Esophagus muscularis mucosa (tissue), 4 donors: ENCODE results near the gene MMS19. TPM values are rescaled to one million over a fixed set of nuclear protein-coding genes. Genes with fewer than 3 reads are reported as not detected.

ENCODE experiments used
- DNase-seq: peaks from one replicate; pipeline ENCODE4 v3.0.0-alpha.2; 2017; ENCODE audit errors: extremely low spot score
- H3K27ac ChIP-seq, 4 donors: fragments of 200-600 bp; sonication (generic); replicated peaks in 1 of 4; 1 replicate in 3 of 4; 2 replicates in 1 of 4; pipeline ENCODE4 v1.5.1; 2016 to 2019; ENCODE audit warnings: mild to moderate bottlenecking in 1 of 4
- H3K27me3 ChIP-seq, 4 donors: fragments of 200-600 bp; sonication (generic); one replicate each; pipeline versions ENCODE4 v1.5.1 to v1.6.0; 2016 to 2019
- H3K36me3 ChIP-seq, 4 donors: fragments of 200-600 bp; sonication (generic); one replicate each; pipeline ENCODE4 v1.5.1; 2016 to 2019
- H3K4me1 ChIP-seq, 4 donors: fragments of 200-600 bp; sonication (generic); one replicate each; pipeline ENCODE4 v1.5.1; 2016 to 2019
- H3K4me3 ChIP-seq, 4 donors: fragments of 200-600 bp; sonication (generic); 1 replicate in 2 of 4; 2 replicates in 2 of 4; pipeline ENCODE4 v1.5.1; 2016 to 2019; ENCODE audit warnings: mild to moderate bottlenecking in 4 of 4, moderate library complexity in 1 of 4
- H3K9me3 ChIP-seq, 4 donors: fragments of 200-600 bp; sonication (generic); 1 replicate in 3 of 4; 2 replicates in 1 of 4; pipeline ENCODE4 v1.5.1; 2016 to 2019
- CTCF ChIP-seq, 3 experiments: fragments of 200-600 bp in 2 of 3; fragments of 450-650 bp in 1 of 3; sonication (generic) in 2 of 3; IDR thresholded peaks; one replicate each; pipeline ENCODE4 v1.5.1; 2017 to 2019; ENCODE audit warnings: antibody characterized with exemption in 3 of 3, mild to moderate bottlenecking in 2 of 3, moderate library complexity in 1 of 3
- EP300 ChIP-seq: sonication (generic); formaldehyde crosslinking; IDR thresholded peaks from one replicate; pipeline ENCODE4 v1.6.1; 2017; ENCODE audit warnings: antibody characterized with exemption
- POLR2A ChIP-seq: fragments of 450-650 bp; IDR thresholded peaks from one replicate; pipeline ENCODE4 v1.6.1; 2017; ENCODE audit warnings: antibody characterized with exemption, moderate library complexity, mild to moderate bottlenecking, low read depth
- POLR2AphosphoS5 ChIP-seq, 2 donors: sonication (generic); formaldehyde crosslinking; IDR thresholded peaks; one replicate each; pipeline ENCODE4 v1.6.1; 2017; ENCODE audit warnings: antibody characterized with exemption in 2 of 2
- WGBS: methylation state at CpG from one replicate; pipeline ENCODE4 v1.1.5; 2018; 5-methylcytosine and 5-hydroxymethylcytosine counted together
- intact Hi-C: fragments of 100-400 bp; cut with DNase I; formaldehyde crosslinking; loops from one replicate; pipeline ENCODE4 v1.15.1; 2023
- total RNA-seq, 4 donors: library from RNA; depleted of rRNA; stranded (reverse); fragments of >200 nt; gene quantifications; one replicate each; pipeline versions ENCODE4 v1.1.0 to v1.2.1, GENCODE V29; 2016

The MMS19 gene
- total RNA-seq, 4 donors from 2014 or later, result 46.9 to 51.4 (median 48.6) TPM

- WGBS, result 75% methylated on average over 7 of the region's 7 CpGs
- Histone ChIP-seq H3K27ac (peak overlapping the region in 1 of 4 donors; percentile 52), H3K4me1 (peaks cover under 1 to 11% (median 7%) of the 10 kb centered on the region in 4 donors), H3K9me3 (no peaks in the 10 kb centered on the region), H3K36me3 (peaks cover 65 to 100% (median 90%) of the 10 kb centered on the region in 4 donors), H3K4me3 (no peak overlapping the region), H3K27me3 (no peaks in the 10 kb centered on the region)
- intact Hi-C loops, result loop anchor here (5.0 kb wide), 2 partner anchors 37 to 152 kb away; partner anchors contain the start of genes MMS19 and UBTD1
- TF ChIP-seq CTCF (IDR thresholded peaks at IDR 0.05) (no peak), EP300 (no peak), POLR2AphosphoS5 (IDR thresholded peaks at IDR 0.05) (no peak), POLR2A (no peak)
- DNase-seq, result no peak
These were observed 38.3 kb downstream of the MMS19 start for GRCh38 chr10:97459933-97460332.

- H3K4me1 ChIP-seq, result peaks cover 7 to 19% (median 12%) of the 10 kb centered on the region in 4 donors
- DNase-seq, result no peak
These were observed 39.1 kb downstream of the MMS19 start for GRCh38 chr10:97459111-97459510.

GRCh38 chr10:97456686-97457065 lies 41.5 kb downstream of the MMS19 start:
- no peak overlapping the region for H3K4me3 ChIP-seq
- H3K36me3 ChIP-seq, result peaks cover 47 to 100% (median 87%) of the 10 kb centered on the region in 4 donors
- intact Hi-C loops, result no loop called here
- 83% methylated on average over 3 of the region's 3 CpGs for WGBS
- H3K9me3 ChIP-seq, result no peaks in the 10 kb centered on the region
- H3K27me3 ChIP-seq, result no peaks in the 10 kb centered on the region
- H3K4me1 ChIP-seq, result peaks cover 7 to 33% (median 17%) of the 10 kb centered on the region in 4 donors
- no peak overlapping the region for H3K27ac ChIP-seq
- no peak for DNase-seq
- no peak for TF ChIP-seq POLR2AphosphoS5 (IDR thresholded peaks at IDR 0.05)
- TF ChIP-seq EP300, result no peak
- TF ChIP-seq POLR2A, result no peak
- no peak for TF ChIP-seq CTCF (IDR thresholded peaks at IDR 0.05)

More at GRCh38 chr10:97459111-97459510, 39.1 kb downstream of the MMS19 start:
- Histone ChIP-seq H3K36me3 (peaks cover 58 to 100% (median 85%) of the 10 kb centered on the region in 4 donors), H3K27me3 (no peaks in the 10 kb centered on the region), H3K27ac (no peak overlapping the region), H3K9me3 (no peaks in the 10 kb centered on the region), H3K4me3 (no peak overlapping the region)
- WGBS, result 97% methylated on average over 6 of the region's 7 CpGs
- TF ChIP-seq POLR2AphosphoS5 (IDR thresholded peaks at IDR 0.05), result no peak
- no peak for TF ChIP-seq POLR2A
- TF ChIP-seq CTCF (IDR thresholded peaks at IDR 0.05), result no peak
- TF ChIP-seq EP300, result no peak
- intact Hi-C loops, result no loop called here

- Histone ChIP-seq H3K9me3 (no peaks in the 10 kb centered on the region), H3K36me3 (peaks cover 41 to 100% (median 83%) of the 10 kb centered on the region in 4 donors), H3K27ac (no peak overlapping the region), H3K4me3 (no peak overlapping the region), H3K4me1 (peaks cover 7 to 35% (median 22%) of the 10 kb centered on the region in 4 donors), H3K27me3 (no peaks in the 10 kb centered on the region)
- TF ChIP-seq EP300 (no peak), POLR2AphosphoS5 (IDR thresholded peaks at IDR 0.05) (no peak), POLR2A (no peak), CTCF (IDR thresholded peaks at IDR 0.05) (no peak)
- 67% methylated on average over 5 of the region's 5 CpGs for WGBS
- intact Hi-C loops, result no loop called here
- no peak for DNase-seq
These were observed 42.1 kb downstream of the MMS19 start for GRCh38 chr10:97456034-97456685.
